Mesenteric fat pad (tissue), 1 donor: Measurements from ENCODE around the gene SHC3. TPM values are rescaled to one million over a fixed set of nuclear protein-coding genes. Genes with fewer than 3 reads are reported as not detected.
A peak's percentile ranks its signal among the peaks of the same experiment; 100 is the strongest.

Source experiments
- DNase-seq: peaks from one replicate; pipeline ENCODE4 v3.0.0-alpha.2; 2020; ENCODE audit warnings: low spot score
- total RNA-seq: library from RNA; stranded (reverse); fragmentation: NEBNext Ultra II Directional; extraction: Animal tissue kit (Norgen Biotek cat#: 25700); gene quantifications from one replicate; pipeline ENCODE4 v1.2.1, GENCODE V29; 2021
- donor health status: DM: yes; HTN: yes; CAD: no.

Gene SHC3
- total RNA-seq, 1 donor from 2014 or later: 1.8 TPM

DNA sequence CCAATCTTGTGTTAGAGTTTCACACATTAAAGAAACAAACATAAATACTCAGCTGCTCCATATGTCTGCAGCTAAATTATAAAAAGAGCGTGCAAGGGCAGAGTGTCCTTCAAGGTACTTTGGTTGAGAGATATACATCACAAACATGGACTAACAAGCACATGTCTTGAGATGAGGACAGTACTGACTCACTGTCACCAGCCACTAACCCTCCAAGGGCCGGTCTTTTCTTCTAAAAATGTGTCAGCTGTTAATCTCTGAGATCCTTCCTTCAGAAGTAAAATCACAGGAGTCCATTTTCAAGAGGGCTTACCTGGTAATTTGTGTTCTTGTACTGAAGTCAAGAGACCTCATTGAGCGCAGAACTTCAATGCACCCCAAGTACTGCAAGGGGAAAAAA, 66.4 kb downstream of the SHC3 start:
- no peak for DNase-seq

DNA sequence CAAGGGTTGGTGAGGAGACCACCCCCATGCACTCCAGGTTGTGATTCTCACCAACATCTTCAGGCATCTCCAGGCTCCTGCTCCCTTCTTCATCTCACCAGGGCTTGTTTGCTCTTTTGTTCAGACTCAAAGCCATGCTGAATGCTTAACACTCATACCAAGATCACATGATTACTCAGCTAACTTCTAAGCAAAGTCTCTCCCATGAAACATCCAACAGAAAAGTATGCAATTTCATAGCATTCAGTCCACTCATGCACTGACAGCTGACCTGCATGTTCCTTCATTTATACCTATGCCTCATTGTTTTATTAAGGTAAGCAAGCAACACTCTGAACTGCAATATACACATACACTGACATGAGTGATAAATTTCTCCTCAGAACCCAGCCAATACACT, 69.0 kb downstream of the SHC3 start:
- no peak for DNase-seq

DNA sequence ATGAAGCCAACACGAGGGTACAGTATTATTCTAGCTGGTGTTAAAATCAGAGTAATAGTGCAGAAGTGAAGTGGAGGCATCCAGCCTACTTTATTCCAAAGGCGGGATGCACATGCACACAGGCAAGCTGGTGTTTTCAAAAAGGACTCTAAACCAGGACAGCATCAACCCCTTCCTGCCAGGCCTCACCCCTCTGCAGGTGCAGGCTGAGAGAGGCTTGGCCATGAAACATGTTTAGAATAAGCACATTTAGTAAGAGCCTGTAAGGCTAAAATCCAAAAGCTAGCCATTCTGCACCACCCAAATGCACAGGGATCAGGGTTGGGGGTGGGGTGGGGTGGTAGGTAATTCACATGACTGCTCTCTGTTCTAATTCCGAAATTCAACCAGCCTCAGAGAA, 71.2 kb downstream of the SHC3 start:
- no peak for DNase-seq

DNA sequence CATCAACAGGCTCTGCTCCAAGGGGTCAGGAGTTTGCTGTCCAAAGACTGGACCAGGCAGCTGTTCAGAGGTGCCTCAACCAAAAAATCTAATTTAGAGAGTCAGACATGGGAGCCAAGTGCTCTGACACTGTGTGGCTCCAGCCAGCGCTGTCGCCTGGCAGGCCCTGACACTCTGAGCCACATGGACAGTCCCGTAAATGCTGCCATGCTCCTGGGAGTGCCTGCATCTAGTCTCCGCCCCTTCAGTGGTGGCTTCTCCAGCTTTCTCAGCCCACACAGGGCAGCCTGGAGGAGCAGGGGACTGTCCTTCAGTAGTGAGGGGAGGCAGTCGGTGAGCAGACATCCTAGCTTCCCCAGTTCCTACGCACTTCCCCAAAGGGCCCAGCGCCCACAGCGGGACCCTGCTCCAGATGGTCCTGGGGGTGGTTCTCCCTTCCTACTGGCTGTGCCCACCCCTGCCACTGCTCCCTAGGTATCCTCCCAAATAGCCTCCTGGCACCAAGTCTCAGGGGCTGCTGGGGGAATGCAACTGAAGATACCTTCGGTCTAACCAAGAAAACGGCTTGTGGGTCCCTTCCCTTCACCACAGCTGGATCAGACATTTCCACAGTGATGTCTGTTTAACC, 72.3 kb downstream of the SHC3 start:
- no peak for DNase-seq

DNA sequence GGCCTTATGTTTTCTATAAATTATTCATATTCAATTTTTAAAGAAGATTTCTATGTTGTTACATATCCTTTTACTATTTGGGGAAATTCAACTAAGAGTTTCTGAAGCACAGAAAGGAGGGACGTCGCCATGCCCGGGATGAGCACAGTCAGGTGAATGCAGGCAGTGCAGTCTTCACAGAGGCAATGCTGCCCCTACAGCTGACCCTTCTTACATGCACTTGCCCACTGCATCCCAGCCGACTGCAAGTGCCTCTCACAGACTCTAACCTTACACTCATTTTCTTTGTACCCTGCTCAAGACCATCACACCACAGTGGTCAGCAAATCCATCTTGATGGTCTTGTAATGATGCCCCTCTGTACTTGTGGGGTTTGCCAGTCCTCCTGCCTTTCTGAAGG, 73.8 kb downstream of the SHC3 start:
- no peak for DNase-seq

DNA sequence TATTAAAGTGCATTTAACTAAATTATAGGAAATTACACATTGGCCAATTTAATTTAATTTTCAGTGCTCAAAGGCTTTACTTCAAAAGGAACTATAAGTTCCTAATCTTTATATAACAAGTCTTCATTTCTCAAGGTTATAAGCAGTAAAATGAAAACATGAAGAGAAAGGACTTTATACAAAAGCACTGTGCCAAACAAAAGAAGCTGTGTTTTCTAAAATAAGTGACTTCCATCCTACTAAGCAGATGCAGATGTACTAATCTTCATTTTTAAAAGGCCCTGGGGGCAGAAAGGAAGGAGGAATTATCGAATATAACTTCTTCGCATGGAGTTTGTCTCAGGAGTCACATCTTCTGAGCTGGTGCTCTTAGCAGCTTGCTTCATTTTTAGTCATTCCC, 81.4 kb downstream of the SHC3 start:
- DNase-seq: no peak

DNA sequence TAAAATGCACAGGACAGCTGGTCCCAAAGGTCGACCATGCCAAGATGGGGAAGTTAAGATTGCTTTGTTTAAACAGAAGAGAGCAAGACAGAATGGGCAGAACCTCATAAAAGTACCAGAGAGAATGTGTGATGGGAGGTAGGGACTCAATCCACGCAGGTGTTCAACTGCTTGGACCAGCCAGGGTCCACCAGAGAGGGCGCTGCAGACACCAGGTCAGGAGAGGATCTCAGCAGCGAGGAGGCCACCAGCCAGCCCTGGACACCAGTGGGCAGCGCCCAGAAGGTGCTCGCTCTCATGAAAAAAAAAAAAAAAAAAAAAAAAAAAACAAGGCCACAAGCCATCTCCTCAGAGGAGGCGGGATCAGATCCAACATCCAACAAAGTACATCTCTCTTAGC, 81.8 kb downstream of the SHC3 start:
- DNase-seq: no peak

DNA sequence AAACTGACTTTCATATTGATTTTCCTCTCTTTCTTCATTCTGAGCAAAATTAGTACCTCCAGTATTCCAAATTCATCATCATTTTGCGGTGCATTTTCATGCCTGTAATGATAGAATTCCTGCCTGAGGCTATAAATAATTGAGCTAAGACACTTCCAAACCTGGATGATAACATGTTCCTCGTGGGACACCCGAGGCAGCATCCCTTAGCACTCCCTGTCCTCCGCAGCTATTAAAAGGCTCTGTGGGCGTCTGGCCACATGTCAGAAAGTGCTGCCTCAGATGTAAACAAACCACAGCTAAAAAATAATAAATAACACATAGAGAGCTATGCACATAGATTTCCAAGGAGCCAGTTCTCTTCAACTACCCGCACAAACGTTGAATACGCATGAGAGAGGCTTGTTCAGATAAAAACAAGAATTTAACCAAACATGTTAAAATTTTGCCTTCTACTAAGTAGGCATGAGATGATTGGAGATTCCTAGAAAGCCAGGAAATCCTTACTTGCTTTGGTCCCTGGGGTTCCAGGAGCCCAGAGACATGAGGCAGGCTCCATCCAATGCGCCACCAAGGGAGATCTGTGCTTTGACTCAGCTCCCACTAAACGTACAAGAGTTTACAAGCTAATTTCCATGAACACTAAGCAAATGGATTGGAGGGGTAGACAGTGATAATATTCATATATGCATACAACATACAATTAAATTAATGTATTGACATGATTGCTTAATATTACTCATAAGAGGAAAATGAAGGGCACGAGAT, 82.7 kb downstream of the SHC3 start:
- DNase-seq: no peak

DNA sequence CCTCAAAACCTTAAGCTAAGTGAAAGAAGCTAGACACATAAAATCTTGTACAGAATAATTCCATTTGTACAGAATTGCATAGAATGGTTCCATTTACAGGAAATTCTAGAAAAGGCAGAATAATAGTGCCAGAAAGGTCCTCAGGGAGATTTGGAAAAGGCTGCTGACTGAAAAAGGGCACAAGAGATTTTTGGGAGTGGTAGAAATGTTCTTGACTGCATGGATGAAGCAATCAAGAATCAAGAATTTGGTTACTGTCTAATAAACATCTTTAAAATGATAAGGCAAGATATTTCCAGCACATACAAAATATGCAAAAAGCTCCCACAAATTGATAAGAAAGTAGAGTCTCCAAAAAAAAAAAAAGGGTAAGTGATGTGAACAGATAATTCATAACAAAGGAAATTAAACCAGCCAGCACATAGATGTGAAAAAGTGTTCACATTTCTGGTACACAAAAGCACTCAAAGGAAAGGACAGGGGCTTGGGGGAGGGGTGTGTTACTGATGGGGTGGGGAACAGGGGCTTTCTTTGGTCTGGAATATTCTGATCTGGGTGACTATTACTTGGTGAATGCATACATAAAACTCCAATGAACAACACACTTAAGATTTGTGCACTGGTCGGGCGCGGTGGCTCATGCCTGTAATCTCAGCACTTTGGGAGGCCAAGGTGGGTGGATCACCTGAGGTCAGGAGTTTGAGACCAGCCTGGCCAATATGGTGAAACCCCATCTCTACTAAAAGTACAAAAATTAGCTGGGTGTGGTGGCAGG, 85.2 kb downstream of the SHC3 start:
- DNase-seq: no peak

DNA sequence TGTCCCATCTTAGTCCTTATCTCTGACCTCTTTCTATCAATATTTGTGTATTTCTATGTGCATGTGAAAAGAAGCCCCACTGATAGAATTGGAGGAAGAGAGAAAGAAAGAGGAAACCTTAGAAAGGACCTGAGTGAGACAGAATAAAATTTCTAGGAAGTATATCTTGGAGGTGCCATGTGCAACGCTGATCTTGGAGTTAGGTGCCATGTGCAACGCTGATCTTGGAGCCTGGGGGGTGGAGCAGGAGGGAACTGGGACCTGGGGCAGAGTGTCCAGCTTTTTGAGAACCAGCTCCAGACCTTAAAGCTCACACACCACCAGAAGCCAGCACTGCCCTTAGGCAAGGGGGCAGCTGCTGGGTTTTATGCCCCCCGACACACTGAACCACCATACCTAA, 89.4 kb downstream of the SHC3 start:
- no peak for DNase-seq

DNA sequence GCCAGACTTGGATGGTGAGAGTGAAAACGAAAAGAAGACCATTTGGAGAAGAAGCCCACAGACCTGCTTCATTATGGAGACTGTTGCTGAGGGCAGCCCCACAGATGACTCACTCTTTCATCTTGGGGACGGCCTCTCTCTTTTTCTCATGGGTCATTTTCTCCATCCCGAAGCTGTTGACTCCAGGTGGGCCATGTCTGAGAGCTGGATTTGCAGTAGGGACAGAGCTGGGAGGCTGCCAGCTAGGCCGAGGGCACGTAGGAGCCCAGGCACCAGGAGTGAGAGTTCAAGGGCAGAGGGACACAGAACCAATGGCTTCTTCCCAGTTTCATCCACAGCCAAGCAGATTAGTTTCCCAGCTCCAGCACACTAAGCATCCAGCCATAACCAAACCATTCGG, 95.0 kb downstream of the SHC3 start:
- DNase-seq: peak; percentile 60

DNA sequence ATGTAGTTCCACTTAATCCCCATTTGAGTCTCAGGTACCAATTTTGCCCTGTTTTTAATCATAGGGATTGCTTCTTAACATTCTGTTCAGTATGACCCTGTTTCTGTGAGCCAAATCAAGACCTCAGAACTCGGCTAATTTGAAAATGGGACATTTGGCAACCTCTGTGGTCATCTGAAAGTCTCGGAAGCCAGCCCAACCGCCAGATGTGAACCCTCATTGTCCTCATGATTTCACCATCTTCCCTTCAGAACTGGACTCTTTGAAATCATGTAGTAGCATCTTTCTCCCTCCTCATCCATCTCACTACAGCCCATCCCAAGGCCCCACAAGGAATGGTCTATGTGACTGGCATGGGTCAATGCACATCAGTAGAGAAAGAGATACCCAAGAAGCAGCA, 98.4 kb downstream of the SHC3 start:
- DNase-seq: no peak

DNA sequence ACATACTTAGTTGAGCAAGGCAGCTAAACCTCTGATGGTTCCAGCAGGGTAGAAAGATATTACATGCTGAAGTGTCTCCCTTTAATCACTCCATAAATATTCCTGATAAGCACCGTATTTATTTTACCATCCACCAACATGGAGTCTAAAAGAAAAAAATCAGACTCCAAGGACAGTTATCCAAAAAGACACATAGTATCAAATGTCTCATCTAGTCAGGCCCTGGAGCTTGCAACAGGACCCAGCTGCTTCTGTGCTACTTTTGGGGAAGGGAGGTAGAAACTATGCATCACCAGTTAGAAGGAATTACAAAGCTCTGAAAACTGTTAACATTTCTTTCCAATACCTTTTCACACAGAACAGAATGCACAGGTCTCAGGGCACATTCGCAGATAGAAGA, 99.2 kb downstream of the SHC3 start:
- no peak for DNase-seq

DNA sequence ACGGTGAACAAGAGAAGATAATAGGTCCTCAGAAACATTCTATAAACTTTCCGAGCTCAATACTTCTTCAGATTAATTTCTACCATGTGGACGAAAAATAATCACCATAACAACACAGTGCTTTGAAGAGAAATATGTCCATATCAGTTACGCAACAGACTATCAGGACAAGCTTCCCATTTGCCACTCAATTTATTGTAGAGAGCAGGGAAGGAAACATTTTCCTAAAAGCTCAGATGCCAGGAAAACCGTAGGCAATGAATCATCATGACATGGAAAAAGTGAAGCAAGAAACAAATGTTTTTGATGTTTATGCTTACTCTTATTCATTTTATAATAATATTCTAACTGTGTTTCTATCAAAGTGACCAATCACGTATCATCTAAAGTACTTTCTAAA, 99.8 kb downstream of the SHC3 start:
- DNase-seq: no peak

DNA sequence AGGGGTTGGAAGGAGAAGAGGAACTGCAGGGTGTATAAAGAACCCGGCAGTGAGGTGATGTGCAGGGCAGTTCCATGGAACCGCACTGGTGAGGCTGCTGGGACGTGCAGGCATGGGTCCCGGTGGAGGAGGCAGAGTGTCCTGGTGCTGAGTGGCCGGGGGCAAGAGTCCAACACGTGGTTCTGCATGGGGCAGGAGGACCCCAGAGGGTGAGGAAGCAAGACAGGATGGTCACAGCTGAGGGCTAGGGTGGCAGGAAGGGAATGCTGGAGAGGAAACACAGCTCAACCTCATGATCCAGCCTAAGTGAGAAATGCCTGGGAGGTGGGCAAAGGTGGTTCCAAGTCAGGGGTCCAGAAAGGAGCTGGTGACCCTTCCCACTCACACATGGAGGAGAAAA, 100.2 kb downstream of the SHC3 start:
- peak; percentile 67 for DNase-seq

DNA sequence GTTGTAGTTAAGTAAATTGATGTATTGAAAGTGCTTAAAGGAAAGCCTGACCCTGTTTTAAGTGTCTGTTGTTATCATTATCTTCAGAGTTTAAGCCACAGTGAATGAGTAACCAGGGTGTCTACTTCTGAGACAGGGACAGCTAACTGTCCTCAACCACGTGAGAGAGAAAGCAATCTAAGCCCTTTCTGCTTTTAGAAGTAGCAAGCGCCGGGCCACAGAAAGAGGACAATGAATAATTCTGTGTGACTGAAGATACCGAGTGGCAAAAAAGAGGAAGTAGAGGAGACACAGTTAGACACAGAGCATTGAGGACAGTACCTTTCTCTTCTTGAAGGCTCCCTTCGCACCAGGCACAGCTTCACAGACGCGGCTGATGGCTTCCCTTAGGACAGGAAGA, 101.1 kb downstream of the SHC3 start:
- DNase-seq: no peak

DNA sequence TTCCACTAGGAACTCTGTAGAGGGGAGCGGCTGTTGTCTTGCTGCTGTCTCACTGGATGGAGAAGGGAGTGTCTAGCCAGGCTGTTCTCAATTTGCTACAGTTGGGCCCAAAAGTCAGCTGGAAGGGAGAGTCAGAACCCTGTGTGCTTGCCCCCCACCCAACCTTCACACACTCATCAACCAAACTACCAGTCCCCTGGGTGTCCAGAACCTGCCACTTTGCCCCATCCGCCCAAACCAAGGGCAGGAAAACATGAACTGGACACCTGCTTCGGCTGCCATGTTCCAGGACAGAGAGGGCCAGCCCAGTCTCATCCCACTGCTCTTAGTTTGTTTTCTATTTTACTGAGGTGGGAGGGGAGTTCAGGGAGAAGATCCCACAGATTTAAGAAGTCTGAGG, 105.2 kb downstream of the SHC3 start:
- peak; percentile 59 for DNase-seq

DNA sequence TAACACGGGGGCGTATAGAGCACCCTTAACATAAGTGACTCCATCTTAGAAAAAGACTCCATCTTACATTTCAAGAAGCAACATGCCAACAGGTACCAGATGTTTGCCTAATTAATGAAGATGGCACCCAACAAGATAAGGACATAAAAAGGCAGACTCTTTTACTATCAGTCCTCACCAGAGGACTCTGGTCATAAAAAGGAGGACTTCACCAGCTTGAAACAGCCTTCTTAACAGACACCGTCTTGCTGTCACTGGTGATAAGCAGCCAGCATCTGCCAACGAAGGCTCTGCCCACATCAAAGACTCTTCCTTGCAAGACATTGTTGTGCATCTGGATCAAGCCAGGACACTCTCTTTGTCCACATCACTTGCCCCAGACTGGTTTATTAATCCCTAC, 107.0 kb downstream of the SHC3 start:
- DNase-seq: no peak

DNA sequence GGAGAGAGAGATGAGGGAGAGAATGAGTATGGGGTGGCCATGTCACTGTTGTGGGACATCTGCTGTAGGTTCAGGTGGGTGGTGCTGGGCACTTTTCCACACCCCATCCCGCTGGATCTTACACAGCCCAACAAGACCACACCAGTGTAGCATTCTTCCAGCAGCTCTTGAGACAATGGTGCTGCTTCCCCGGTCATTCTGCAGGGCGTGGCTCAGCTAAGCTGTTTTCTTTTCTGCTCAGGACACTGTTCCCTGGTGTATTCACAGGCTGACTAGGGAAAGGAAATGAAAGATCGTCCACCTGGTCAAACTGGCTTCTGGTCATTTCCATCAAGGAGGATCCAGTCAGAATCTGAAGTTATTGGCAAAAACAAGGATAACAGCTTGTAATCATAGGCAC, 111.8 kb downstream of the SHC3 start:
- peak; percentile 24 for DNase-seq

DNA sequence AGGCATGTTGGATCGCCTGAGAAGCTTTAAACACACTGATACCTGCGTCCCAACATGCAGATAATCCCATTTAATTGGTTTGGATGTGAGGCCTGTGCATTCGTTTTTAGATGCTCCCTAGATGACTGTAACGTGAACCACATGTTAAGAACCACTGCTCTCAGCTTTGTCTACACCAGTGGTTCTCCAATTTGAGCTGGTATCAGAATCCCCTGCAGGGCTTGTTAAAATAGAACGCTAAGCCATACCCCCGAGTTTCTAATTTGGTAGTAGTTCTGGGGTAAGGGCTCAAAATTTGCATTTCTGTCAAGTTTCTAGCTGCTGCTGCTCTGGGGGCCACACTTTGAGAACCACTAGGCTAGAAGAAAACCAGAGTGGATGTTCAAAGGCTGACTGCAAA, 112.7 kb downstream of the SHC3 start:
- DNase-seq: no peak

DNA sequence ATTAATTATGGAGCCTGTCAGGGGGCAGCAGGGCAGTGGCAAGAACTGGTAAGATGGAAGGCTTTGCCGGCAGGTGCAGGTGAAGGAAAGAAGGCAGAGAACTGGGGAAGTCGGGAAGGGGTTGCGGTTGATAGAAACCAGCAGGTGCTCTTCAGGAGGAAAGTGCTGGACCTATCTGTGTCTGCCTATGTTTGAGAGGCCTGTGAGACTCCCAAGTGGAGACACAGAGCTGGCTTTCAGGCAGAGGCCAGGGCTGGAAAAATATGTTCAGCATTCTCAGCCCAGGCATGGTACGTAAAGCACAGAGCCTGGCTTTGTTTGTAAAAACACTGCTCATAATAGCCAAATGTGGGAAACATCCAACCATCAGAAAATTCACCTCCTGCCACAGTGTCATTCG, 117.8 kb downstream of the SHC3 start:
- DNase-seq: no peak

DNA sequence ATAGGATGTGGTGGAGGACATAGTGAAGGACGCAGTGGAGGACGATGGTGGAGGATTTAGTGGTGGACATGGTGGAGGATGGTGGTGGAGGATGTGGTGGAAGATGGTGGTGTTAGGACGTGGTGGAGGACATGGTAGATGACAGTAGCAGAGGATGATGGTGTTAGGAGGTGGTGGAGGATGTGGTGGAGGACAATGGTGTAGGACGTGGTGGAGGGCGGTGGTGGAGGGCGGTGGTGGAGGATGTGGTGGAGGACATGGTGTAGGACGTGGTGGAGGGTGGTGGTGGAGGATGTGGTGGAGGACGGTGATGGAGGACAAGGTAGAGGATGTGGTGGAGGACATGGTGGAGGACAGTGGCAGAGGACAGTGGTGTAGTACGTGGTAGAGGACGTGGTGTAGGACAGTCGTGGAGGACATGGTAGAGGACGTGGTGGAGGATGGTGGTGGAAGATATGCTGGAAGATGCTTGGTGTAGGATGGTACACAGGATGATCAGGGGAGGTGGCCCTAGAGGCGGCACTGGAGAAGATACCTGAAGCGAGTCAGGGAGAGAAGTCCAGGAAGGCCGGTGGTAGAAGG, 118.6 kb downstream of the SHC3 start:
- DNase-seq: no peak
